Stomach (tissue), 4 donors: Measurements from ENCODE around the gene TMCO4.

Experiments
- CTCF ChIP-seq, 7 experiments: fragments of 450-650 bp in 4 of 7; fragments of 200-600 bp in 3 of 7; sonication (generic) in 3 of 7; IDR thresholded peaks; one replicate each; pipeline ENCODE4 v1.5.1; 2016 to 2019; ENCODE audit warnings: antibody characterized with exemption in 7 of 7, control low read depth in 2 of 7, mild to moderate bottlenecking in 1 of 7
- POLR2A ChIP-seq, 4 donors: fragments of 450-650 bp; IDR thresholded peaks; one replicate each; pipeline ENCODE4 v1.6.1; 2016; ENCODE audit warnings: antibody characterized with exemption in 4 of 4, control low read depth in 2 of 4, mild to moderate bottlenecking in 1 of 4, moderate library complexity in 1 of 4
- POLR2AphosphoS5 ChIP-seq, 3 donors: sonication (generic); formaldehyde crosslinking; IDR thresholded peaks; one replicate each; pipeline ENCODE4 v1.6.1; 2016; ENCODE audit warnings: antibody characterized with exemption in 3 of 3

GRCh38 chr1:19708567-19709110, 91.1 kb downstream of the TMCO4 start:
- no peak for TF ChIP-seq CTCF (IDR thresholded peaks at IDR 0.05)
- no peak for TF ChIP-seq POLR2AphosphoS5 (IDR thresholded peaks at IDR 0.05)
- no peak for TF ChIP-seq POLR2A (IDR thresholded peaks at IDR 0.05)
